Measurements from ENCODE around the gene GRK6.
"Not testable (repeated sequence)": the region's sequence is repeated elsewhere in the genome, so short reads cannot be mapped to it uniquely, and the experiment has no call there.

GRK6 gene

DNA sequence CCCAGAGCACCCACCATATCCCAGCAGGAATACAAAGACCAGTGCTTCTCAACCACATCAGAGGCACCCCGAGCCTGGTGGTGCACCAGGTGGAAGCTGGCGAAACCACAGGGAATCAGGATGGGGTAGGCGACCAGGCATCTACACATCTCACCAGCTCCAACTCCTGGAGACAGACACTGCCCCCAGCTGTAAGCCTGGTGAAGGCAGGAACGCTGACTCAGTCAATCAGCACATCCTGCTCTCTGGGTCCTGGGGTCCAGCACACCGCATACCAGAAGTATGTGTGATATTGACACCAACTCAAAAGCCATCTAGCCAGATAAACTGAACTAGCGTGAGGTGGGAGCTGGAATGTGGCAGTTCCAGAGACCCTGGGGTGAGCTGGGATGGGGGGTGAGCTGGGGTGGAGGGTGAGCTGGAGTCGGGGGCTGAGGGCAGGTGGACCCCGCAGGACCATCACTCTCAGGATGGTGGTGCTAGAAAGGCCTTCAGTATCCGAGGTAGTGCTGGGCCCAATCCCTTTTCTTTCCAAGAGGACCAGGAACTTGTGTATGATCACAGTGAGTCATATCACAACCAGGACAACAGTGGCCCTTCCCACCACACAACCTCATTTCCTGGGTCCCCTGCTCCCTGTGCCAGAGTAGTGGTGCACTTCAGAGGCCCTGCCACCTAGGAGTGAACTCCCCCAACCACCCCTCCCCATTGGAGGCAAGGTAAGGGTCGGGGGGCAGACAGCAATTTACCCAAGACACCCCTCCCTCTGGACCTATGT lies 44.5 kb downstream of the GRK6 start:
- DNase-seq (ENCODE audit: low read depth in 3 of 3), result no peak

DNA sequence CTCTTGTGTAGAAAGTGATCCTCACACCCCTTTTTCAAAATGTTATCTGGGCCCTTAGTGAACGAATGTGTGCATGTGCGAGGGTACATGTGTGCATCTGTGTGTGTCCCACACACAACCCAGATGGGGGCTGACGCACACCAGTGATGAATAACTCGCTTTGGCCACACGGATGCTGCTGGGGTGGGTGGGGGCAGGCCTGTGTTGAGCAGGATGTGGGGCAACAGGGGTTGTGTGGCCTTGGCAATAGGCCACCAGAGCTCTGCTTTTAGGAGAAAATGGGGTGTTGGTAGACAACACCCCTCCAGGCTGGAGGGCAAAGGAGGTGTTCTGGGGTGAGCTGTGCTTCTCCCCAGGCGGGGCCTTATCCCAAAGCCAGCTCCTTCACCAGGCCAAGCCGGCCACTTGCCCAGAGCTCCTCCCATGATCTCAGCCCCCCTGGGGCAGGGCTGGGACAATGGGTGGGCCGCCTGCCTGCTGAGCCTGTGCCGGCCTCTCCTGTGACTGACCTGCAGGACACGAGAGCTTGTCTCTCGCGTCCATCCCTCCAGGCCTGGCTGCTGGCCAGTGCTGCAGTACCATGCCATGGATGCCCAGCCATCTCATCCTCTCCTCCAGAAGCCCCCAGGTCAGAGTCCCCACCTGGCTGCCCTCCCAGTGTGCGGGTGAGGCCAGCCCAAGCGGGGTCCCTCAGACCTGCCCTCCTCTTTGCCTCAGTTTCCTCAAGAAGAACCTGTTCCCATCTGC lies 45.3 kb downstream of the GRK6 start:
- DNase-seq (ENCODE audit: low read depth in 3 of 3), result no peak

DNA sequence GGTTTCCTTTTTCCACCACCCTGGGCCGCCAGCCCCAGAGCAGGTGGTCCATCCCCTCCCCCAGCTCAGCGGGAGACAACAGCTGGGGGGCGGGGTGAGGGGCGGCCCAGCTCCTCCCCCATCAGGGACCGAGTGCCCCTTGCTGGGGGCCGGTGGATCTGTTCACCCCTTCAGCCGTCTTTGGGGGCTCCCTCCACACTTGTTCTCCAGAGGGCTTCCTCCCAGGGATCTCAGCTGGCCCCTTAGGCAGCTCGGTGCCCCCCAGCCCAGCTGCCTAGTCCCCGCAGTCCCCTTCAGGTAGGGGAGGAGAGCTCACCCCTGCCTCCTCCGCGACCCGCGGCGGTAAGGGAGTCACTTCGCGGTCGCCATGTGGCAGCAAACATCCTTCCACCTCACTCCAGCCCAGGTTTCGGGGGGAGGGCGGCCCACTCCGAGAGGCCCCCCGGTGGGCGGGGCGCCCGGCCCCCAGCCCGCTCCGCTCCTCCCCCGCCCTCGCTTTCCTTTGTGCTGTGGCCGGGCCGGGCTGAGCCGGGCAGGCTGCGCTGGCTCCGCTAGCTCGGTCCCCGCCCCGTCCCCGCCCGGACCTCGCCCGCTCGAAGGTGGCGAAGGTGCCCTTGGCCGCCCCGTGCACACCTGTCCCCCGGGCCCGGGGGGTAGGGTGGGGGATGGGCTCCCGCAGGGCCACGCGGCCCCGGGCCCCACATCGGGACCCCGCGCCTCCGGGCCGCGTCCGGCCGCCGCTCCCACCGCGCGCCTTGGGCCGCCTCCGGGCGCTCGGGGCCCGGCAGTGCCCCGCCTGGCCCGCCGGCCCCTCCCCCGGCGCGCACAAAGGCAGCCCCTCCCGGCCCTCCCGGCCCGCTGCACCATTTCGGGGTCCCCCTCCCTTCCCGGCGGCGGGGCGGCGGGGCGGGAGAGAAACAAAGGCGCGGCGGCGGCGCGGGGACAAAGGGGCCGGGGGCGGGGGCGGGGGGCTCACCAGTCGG lies 46.3 kb downstream of the GRK6 start:
- DNase-seq (ENCODE audit: low read depth in 3 of 3), result peak in 1 of 3 experiments; percentile 65

DNA sequence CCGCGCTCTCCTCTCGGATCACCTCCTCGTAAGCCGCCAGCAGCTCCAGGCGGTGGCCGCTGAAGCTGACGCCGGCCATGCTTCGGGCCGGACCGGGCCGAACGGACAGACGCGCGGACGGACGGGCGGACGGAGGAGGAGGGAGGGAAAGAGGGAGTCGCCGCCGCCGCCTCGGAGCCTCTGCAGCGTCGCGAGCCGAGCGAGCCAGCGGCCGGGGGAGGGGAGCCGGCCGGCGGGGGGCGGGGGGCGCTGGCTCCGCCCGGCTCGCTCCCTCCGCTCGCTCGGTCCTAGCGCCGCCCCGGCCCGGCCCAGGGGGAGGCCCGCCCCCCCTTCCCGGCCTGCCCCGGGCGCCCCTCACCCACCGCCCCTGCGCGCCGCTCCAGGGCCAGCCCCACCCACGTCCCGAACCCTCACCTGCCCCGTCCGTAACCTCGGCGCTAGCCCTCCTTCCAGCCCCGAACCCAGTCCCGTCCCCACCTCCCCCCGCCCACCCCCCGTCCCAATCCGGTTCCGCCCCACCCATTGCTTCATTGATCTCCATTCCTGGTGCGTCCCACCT lies 47.0 kb downstream of the GRK6 start, which contains the start of gene DBN1:
Gene DBN1 (minus strand): TSS at position 192 of the 559 bp plus-strand sequence. CDS start 113 bp downstream, at position 79.
- no peak for DNase-seq (ENCODE audit: low read depth in 3 of 3)

GRCh38 chr5:177474002-177474476 lies 47.6 kb downstream of the GRK6 start:
- DNase-seq (ENCODE audit: low read depth in 3 of 3), result no peak

GRCh38 chr5:177474846-177475562 lies 48.5 kb downstream of the GRK6 start:
- DNase-seq (ENCODE audit: low read depth in 3 of 3), result no peak

DNA sequence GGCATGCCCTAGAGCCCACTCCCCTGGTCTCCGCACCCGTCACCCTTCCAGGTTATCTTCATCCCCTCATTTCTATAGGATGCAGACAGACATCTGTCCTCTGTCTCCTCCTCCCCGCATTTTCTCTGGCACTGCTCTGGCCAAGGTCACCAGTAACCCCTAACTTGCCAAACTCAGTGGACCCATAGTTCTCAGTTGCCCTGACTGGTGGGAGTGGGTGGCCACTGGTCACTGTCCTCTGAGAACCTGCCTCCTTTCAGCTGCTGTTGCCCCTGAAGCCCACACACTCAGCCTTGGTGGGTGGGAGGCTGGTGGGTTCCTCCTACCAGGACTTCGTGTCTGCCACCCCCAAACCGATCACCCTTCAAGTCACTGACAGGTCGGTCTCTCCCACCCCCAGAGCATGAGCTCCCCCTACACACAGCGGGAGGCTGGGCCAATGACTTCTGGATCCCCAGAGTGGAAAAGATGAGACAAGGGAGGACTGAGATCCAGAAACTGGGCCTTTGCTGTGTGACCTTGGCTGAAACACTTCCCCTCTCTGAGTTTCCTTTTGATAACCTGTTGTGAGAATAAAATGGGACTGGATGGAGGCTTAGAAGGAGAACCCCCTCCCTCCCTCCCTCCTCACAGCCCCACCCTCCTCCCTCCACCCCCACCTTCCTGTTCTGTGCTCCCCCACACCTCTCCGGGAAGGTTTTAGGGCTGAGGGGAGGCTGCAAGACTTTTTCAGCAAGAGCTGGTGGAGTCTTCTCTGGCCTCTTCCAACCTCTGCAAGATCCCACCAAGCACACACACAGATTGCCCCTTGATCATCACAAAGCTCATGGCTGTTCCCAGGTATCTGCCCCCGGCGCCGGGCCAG lies 49.3 kb downstream of the GRK6 start:
- DNase-seq (ENCODE audit: low read depth in 3 of 3), result no peak

DNA sequence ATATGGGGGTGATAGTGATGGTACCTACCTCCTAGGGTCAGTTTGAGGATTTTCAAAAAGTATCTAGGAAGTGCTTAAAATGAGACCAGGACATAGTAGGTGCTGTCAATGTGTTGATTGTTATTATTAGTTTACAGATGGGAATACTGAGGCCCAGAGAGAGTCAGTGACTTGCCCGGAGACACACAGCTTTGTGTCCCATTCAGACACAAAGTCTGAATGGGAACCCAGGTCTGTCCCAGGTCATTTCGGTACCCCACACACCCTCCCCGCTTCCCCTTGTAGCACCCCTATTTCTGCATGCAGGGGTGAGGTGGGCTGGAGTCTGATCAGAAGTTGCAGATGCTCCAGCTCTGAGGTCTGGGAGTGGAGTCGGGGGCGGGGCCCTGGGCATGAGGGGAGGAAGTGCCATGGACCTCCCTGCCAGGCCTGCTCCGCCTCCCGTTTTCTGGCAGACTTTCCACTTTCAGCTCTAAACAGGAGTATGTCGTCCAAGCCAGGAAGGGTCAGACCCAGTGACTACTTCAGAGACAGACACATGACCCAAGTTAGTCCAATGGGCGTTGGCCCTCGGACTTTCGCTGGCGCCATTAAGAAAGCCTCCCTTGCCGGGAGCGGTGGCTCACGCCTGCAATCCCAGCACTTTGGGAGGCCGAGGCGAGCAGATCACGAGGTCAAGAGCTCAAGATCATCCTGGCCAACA lies 50.2 kb downstream of the GRK6 start:
- DNase-seq (ENCODE audit: low read depth in 3 of 3), result no peak

GRCh38 chr5:177477701-177478477 lies 51.4 kb downstream of the GRK6 start:
- DNase-seq (ENCODE audit: low read depth in 3 of 3), result no peak

- no peak for DNase-seq (ENCODE audit: low read depth in 3 of 3)
Measured at GRCh38 chr5:177478711-177479646, 52.5 kb downstream of the GRK6 start.

GRCh38 chr5:177479774-177480173 lies 53.3 kb downstream of the GRK6 start:
- DNase-seq (ENCODE audit: low read depth in 3 of 3), result no peak

DNA sequence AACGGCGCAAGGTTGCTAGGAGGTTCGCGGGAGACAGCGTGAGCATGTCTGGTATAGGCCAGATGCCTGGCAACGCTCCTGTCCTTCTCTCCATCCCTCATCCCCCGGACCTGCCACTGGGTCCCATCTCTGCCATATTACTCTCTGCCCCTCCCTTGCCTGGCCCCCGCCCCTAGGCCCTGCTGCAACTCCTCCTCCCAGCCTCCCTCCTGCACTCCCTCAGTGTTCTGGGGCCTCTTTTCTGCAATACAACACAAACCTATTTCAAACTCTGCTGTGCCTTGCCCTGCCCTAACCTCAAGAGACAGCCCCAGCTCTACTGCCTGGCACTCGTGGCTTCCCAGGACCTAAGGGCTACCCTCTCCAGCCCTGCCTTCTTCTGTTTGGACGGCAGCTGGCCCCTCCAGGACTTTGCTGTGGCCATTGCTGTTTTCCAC lies 55.9 kb downstream of the GRK6 start:
- DNase-seq (ENCODE audit: low read depth in 3 of 3), result no peak

GRCh38 chr5:177483042-177483441 lies 56.6 kb downstream of the GRK6 start:
- no peak for DNase-seq (ENCODE audit: low read depth in 3 of 3)

DNA sequence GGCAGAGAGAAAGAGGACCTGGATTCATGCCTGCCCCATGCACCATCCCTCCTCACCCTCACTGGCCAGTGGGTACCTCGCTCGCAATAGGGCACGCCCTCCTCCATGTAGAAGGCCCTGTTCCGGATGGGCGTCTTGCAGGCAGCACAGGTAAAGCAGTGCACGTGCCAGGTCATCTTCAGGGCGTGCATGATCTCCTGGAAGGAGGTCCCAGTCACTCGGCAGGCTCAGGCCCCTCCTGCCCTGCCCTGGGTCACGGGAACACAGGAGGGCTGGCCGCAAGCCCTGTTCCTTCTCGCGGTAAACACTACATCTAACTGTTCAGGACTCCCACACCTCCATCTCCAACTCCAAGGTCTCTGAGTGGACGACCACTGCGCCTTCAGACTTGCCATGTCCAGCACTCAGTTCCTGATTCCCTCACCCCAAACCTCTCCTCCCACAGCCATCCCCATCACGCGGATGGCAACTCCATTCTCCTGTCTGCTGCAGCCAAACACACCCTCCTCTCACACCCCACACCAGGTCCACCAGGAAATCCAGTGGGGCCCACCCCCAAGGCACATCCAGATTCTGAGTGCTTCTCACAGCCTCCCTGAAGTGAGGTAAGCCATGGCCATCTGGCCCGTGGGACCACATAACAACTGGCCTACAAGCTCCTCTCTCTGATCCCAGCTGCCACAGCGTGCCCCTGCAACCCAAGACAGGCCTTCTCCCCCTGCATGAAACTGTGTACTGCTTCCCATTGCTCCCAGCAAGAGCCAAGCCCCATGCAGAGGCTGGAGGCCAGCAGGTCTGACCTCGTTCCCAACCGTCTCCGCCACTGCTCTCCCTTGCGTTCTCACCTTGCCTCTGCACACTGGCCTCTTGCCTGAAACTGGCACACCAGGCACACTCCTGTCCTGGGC lies 57.8 kb downstream of the GRK6 start:
- DNase-seq (ENCODE audit: low read depth in 3 of 3), result no peak

DNA sequence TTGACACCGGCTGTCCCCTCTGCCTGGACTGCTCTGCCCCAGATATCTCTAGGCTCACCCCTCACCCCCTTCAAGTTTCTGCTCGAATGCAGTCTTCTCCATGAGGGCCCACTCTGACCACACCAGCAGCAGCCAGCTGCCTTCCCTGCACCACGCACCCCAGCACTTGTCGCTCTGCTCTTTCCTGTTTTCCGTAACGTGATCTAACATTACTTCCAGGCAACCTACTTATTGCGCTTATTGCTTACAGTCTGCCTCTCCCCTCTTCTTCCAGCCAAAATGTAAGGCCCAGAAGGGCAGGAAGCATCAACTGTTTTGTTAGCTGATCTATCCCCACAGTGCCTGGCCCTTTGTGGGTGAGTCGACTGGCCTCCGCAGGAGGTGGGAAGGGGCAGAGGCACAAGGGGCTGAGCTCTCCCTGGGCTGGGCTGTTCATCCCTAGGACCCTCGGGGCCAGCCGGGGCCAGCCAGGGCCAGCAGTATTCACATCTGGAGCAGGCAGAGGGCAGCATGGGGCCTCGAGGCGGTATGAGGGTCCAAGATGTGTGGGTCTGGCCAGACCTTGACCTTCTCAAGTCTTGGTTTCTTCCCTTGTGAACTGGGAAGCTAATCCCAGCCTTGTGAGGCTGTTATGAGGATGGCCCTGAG lies 58.5 kb downstream of the GRK6 start:
- DNase-seq (ENCODE audit: low read depth in 3 of 3), result no peak

GRCh38 chr5:177485753-177486152 lies 59.3 kb downstream of the GRK6 start:
- not testable (repeated sequence) for DNase-seq (ENCODE audit: low read depth in 3 of 3)
